ENCODE data around the gene ITIH4.

ITIH4 gene

GRCh38 chr3:52830535-52831258 lies at the start of gene ITIH4:
TSS of gene ITIH4 (minus strand) at chr3:52830672. CDS start at chr3:52830642, 30 bp downstream.
- no peaks in the 10 kb centered on the region for H3K9me2 ChIP-seq (replicated peaks; ENCODE audit: control insufficient read depth, low read length)
- H3K27ac ChIP-seq (ENCODE audit: low read depth, low read length), result no peak within 1 kb of the TSS
- H3K4me3 ChIP-seq (ENCODE audit: low read length), result no peak within 1 kb of the TSS
- no peaks in the 10 kb centered on the region for H3K9me3 ChIP-seq (ENCODE audit: control insufficient read depth, insufficient read depth, low read length)
- H3K4me1 ChIP-seq (ENCODE audit: control insufficient read depth, low read length), result no peaks in the 10 kb centered on the region
- H3K36me3 ChIP-seq (ENCODE audit: control insufficient read depth, low read length), result no peaks in the 10 kb centered on the region
- H3K4me2 ChIP-seq (ENCODE audit: low read length), result no peak within 1 kb of the TSS
- no peaks in the 10 kb centered on the region for H3K27me3 ChIP-seq (ENCODE audit: control insufficient read depth, low read length)
- TF ChIP-seq, protein P1, sequence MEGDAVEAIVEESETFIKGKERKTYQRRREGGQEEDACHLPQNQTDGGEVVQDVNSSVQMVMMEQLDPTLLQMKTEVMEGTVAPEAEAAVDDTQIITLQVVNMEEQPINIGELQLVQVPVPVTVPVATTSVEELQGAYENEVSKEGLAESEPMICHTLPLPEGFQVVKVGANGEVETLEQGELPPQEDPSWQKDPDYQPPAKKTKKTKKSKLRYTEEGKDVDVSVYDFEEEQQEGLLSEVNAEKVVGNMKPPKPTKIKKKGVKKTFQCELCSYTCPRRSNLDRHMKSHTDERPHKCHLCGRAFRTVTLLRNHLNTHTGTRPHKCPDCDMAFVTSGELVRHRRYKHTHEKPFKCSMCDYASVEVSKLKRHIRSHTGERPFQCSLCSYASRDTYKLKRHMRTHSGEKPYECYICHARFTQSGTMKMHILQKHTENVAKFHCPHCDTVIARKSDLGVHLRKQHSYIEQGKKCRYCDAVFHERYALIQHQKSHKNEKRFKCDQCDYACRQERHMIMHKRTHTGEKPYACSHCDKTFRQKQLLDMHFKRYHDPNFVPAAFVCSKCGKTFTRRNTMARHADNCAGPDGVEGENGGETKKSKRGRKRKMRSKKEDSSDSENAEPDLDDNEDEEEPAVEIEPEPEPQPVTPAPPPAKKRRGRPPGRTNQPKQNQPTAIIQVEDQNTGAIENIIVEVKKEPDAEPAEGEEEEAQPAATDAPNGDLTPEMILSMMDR (IDR thresholded peaks at IDR 0.05; ENCODE audit: low read depth, low read length, poor library complexity, severe bottlenecking), result no peak
- no peak for TF ChIP-seq EZH2phosphoT487 (IDR thresholded peaks at IDR 0.05; ENCODE audit: borderline replicate concordance, low read length)
- H3K79me2 ChIP-seq (ENCODE audit: control insufficient read depth, low read length), result no peaks in the 10 kb centered on the region
- no peaks in the 10 kb centered on the region for H4K20me1 ChIP-seq (ENCODE audit: control insufficient read depth, insufficient read depth, low read depth, low read length)
- no peaks in the 10 kb centered on the region for H3F3A ChIP-seq (ENCODE audit: control insufficient read depth, insufficient read depth)

DNA sequence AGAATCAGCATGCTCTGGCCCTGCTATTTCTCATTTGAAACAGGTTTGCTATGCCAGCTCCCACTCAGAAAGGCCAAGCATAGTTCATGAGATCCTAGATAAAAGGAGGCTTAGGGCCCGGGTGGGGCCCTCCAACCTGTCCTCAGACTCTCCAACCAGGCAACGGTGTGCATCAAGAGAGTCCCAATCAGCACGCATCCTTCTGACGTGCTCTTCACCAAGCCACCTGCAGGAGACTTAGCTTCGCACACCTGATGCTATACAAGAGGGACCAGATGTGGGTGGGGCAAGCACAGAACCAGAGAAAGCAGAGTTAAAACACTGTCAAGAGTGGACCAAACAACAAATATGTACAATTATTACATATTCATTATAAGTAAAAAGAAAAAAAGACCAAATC lies 49.6 kb upstream of the ITIH4 start:
- Histone ChIP-seq H3F3A (ENCODE audit: control insufficient read depth, insufficient read depth) (no peaks in the 10 kb centered on the region), H3K79me2 (ENCODE audit: control insufficient read depth, low read length) (peaks cover 2% of the 10 kb centered on the region; the same call in 1 of the 2 replicates), H3K9me3 (ENCODE audit: control insufficient read depth, insufficient read depth, low read length) (no peaks in the 10 kb centered on the region), H3K27me3 (ENCODE audit: control insufficient read depth, low read length) (no peaks in the 10 kb centered on the region), H3K4me1 (ENCODE audit: control insufficient read depth, low read length) (no peaks in the 10 kb centered on the region), H3K27ac (ENCODE audit: low read depth, low read length) (no peak overlapping the region), H3K36me3 (ENCODE audit: control insufficient read depth, low read length) (peaks cover 5% of the 10 kb centered on the region), H3K4me2 (ENCODE audit: low read length) (no peak overlapping the region), H4K20me1 (ENCODE audit: control insufficient read depth, insufficient read depth, low read depth, low read length) (no peaks in the 10 kb centered on the region), H3K9me2 (replicated peaks; ENCODE audit: control insufficient read depth, low read length) (no peaks in the 10 kb centered on the region), H3K4me3 (ENCODE audit: low read length) (no peak overlapping the region)
- no peak for TF ChIP-seq EZH2phosphoT487 (IDR thresholded peaks at IDR 0.05; ENCODE audit: borderline replicate concordance, low read length)
- TF ChIP-seq, protein P1 (IDR thresholded peaks at IDR 0.05; ENCODE audit: low read depth, low read length, poor library complexity, severe bottlenecking), result no peak

DNA sequence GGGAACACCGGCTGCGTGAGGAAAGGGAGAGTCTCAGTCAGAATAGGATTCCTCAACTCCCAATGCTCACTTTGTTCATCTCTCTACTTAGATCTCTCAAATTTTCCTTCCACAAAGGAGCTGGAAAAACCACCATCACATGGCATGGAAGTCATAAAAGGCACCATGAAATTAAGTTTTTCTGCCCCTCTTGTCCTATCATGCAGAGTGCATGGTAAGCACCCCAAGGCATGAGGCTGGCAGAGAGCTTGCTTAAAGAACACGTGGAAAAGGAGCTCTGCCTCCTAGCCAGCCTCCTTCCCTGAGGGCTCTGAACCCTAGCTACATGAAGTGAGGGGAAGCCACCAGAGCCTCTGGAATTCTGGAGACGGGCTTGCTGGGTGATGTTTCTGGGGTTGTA lies 49.1 kb upstream of the ITIH4 start:
- Histone ChIP-seq H3F3A (ENCODE audit: control insufficient read depth, insufficient read depth) (no peaks in the 10 kb centered on the region), H4K20me1 (ENCODE audit: control insufficient read depth, insufficient read depth, low read depth, low read length) (no peaks in the 10 kb centered on the region), H3K9me2 (replicated peaks; ENCODE audit: control insufficient read depth, low read length) (no peaks in the 10 kb centered on the region), H3K79me2 (ENCODE audit: control insufficient read depth, low read length) (peaks cover 2% of the 10 kb centered on the region; the same call in 1 of the 2 replicates), H3K36me3 (ENCODE audit: control insufficient read depth, low read length) (peaks cover under 1% of the 10 kb centered on the region; the same call in 1 of the 2 replicates), H3K27me3 (ENCODE audit: control insufficient read depth, low read length) (no peaks in the 10 kb centered on the region), H3K4me1 (ENCODE audit: control insufficient read depth, low read length) (no peaks in the 10 kb centered on the region), H3K4me3 (ENCODE audit: low read length) (no peak overlapping the region), H3K4me2 (ENCODE audit: low read length) (no peak overlapping the region), H3K27ac (ENCODE audit: low read depth, low read length) (no peak overlapping the region), H3K9me3 (ENCODE audit: control insufficient read depth, insufficient read depth, low read length) (no peaks in the 10 kb centered on the region)
- TF ChIP-seq, protein P1 (IDR thresholded peaks at IDR 0.05; ENCODE audit: low read depth, low read length, poor library complexity, severe bottlenecking), result no peak
- no peak for TF ChIP-seq EZH2phosphoT487 (IDR thresholded peaks at IDR 0.05; ENCODE audit: borderline replicate concordance, low read length)

Data from DOHH2 (cell line).